Measurements from ENCODE around the gene CACNA2D1. TPM values are rescaled to one million over a fixed set of nuclear protein-coding genes. Genes with fewer than 3 reads are reported as not detected.
A peak's percentile ranks its signal among the peaks of the same experiment; 100 is the strongest.

Gene CACNA2D1
- total RNA-seq, 1 experiment from 2014 or later = 0.77 TPM

- Histone ChIP-seq H3K36me3 (ENCODE audit: low read depth, low read length) (no peaks in the 10 kb centered on the region), H3K27me3 (ENCODE audit: low read length) (peaks cover 18% of the 10 kb centered on the region), H3K4me1 (ENCODE audit: insufficient read depth, low read length) (no peaks in the 10 kb centered on the region), H3K4me3 (ENCODE audit: low read length) (no peak overlapping the region), H3F3A (ENCODE audit: low read length, unreplicated experiment) (no peaks in the 10 kb centered on the region), H3K9me2 (replicated peaks; ENCODE audit: low read length) (no peaks in the 10 kb centered on the region), H4K20me1 (ENCODE audit: low read length) (no peaks in the 10 kb centered on the region), H3K9me3 (ENCODE audit: low read length) (no peaks in the 10 kb centered on the region), H3K27ac (ENCODE audit: low read length) (no peak overlapping the region), H3K4me2 (ENCODE audit: low read length) (no peak overlapping the region), H3K79me2 (ENCODE audit: low read length) (no peaks in the 10 kb centered on the region), H2AFZ (ENCODE audit: low read length) (no peak overlapping the region), H3K9ac (ENCODE audit: low read length) (no peak overlapping the region)
- CTCF ChIA-PET = interaction anchor here (0.6 kb wide), 1 partner anchor 238 kb away, joined by 4 read pairs; no protein-coding TSS in a partner anchor
- TF ChIP-seq CTCF (conservative IDR thresholded peaks at IDR 0.05; ENCODE audit: low read depth, low read length) (no peak), EZH2 (IDR thresholded peaks at IDR 0.05; ENCODE audit: low read length, unreplicated experiment) (no peak), EZH2phosphoT487 (IDR thresholded peaks at IDR 0.05; ENCODE audit: borderline replicate concordance, low read length) (no peak)
- ATAC-seq (no peak), DNase-seq (no peak)
- intact Hi-C loops (cut with micrococcal nuclease) = loop anchor here (5.0 kb wide), 1 partner anchor 190 kb away; no protein-coding TSS in a partner anchor
- POLR2A ChIA-PET (ENCODE audit: unreplicated experiment) = no interaction called here
- BruUV-seq (replicated peaks) = no TSS peak
Measured at GRCh38 chr7:82362129-82362706, 81.4 kb downstream of the CACNA2D1 start.

GRCh38 chr7:82360591-82361368, 82.8 kb downstream of the CACNA2D1 start:
- CTCF ChIA-PET = no interaction called here
- H3K79me2 ChIP-seq (ENCODE audit: low read length) = no peaks in the 10 kb centered on the region
- no peaks in the 10 kb centered on the region for H4K20me1 ChIP-seq (ENCODE audit: low read length)
- intact Hi-C loops (cut with micrococcal nuclease) = loop anchor here (5.0 kb wide), 1 partner anchor 188 kb away; no protein-coding TSS in a partner anchor
- no peak for DNase-seq
- H3K4me2 ChIP-seq (ENCODE audit: low read length) = no peak overlapping the region
- no peak overlapping the region for H3K9ac ChIP-seq (ENCODE audit: low read length)
- H3K9me2 ChIP-seq (replicated peaks; ENCODE audit: low read length) = no peaks in the 10 kb centered on the region
- no peaks in the 10 kb centered on the region for H3F3A ChIP-seq (ENCODE audit: low read length, unreplicated experiment)
- H3K36me3 ChIP-seq (ENCODE audit: low read depth, low read length) = no peaks in the 10 kb centered on the region
- no TSS peak for BruUV-seq (replicated peaks)
- no peak overlapping the region for H2AFZ ChIP-seq (ENCODE audit: low read length)
- H3K4me1 ChIP-seq (ENCODE audit: insufficient read depth, low read length) = no peaks in the 10 kb centered on the region
- POLR2A ChIA-PET (ENCODE audit: unreplicated experiment) = no interaction called here
- ATAC-seq = no peak
- H3K4me3 ChIP-seq (ENCODE audit: low read length) = no peak overlapping the region
- H3K27me3 ChIP-seq (ENCODE audit: low read length) = peaks cover 25% of the 10 kb centered on the region
- no peaks in the 10 kb centered on the region for H3K9me3 ChIP-seq (ENCODE audit: low read length)
- TF ChIP-seq EZH2phosphoT487 (IDR thresholded peaks at IDR 0.05; ENCODE audit: borderline replicate concordance, low read length) = no peak
- TF ChIP-seq EZH2 (IDR thresholded peaks at IDR 0.05; ENCODE audit: low read length, unreplicated experiment) = no peak
- no peak for TF ChIP-seq CTCF (conservative IDR thresholded peaks at IDR 0.05; ENCODE audit: low read depth, low read length)
- no peak overlapping the region for H3K27ac ChIP-seq (ENCODE audit: low read length)

- no peaks in the 10 kb centered on the region for H3K79me2 ChIP-seq (ENCODE audit: low read length)
- 0 out of 2 replicates have a peak, but pooled peaks have one; percentile 13 for TF ChIP-seq CTCF (conservative IDR thresholded peaks at IDR 0.05; ENCODE audit: low read depth, low read length)
- no peak for TF ChIP-seq EZH2phosphoT487 (IDR thresholded peaks at IDR 0.05; ENCODE audit: borderline replicate concordance, low read length)
- TF ChIP-seq EZH2 (IDR thresholded peaks at IDR 0.05; ENCODE audit: low read length, unreplicated experiment) = no peak
- no peaks in the 10 kb centered on the region for H3K36me3 ChIP-seq (ENCODE audit: low read depth, low read length)
- BruUV-seq (replicated peaks) = no TSS peak
- no peaks in the 10 kb centered on the region for H3K9me2 ChIP-seq (replicated peaks; ENCODE audit: low read length)
- CTCF ChIA-PET = interaction anchor here (1.2 kb wide), 1 partner anchor 125 kb away, joined by 5 read pairs; no protein-coding TSS in a partner anchor
- DNase-seq (no peak), ATAC-seq (no peak)
- H3F3A ChIP-seq (ENCODE audit: low read length, unreplicated experiment) = no peaks in the 10 kb centered on the region
- H3K27me3 ChIP-seq (ENCODE audit: low read length) = peaks cover 31% of the 10 kb centered on the region
- H4K20me1 ChIP-seq (ENCODE audit: low read length) = no peaks in the 10 kb centered on the region
- no peak overlapping the region for H3K9ac ChIP-seq (ENCODE audit: low read length)
- H3K27ac ChIP-seq (ENCODE audit: low read length) = no peak overlapping the region
- no peak overlapping the region for H3K4me2 ChIP-seq (ENCODE audit: low read length)
- no peaks in the 10 kb centered on the region for H3K4me1 ChIP-seq (ENCODE audit: insufficient read depth, low read length)
- no peak overlapping the region for H2AFZ ChIP-seq (ENCODE audit: low read length)
- POLR2A ChIA-PET (ENCODE audit: unreplicated experiment) = no interaction called here
- intact Hi-C loops (cut with micrococcal nuclease) = loop anchor here (2.0 kb wide), 1 partner anchor 125 kb away; no protein-coding TSS in a partner anchor
- H3K4me3 ChIP-seq (ENCODE audit: low read length) = no peak overlapping the region
- no peaks in the 10 kb centered on the region for H3K9me3 ChIP-seq (ENCODE audit: low read length)
Measured at GRCh38 chr7:82359426-82359825, 84.2 kb downstream of the CACNA2D1 start.

Data from PC-3 (cell line).